ENCODE results near the gene LRRC47.
"Not testable (repeated sequence)": the region's sequence is repeated elsewhere in the genome, so short reads cannot be mapped to it uniquely, and the experiment has no call there.

Gene LRRC47

GRCh38 chr1:3814771-3815561 is 18.7 kb upstream of the LRRC47 start:
- no peak for DNase-seq

- no peak for DNase-seq
These were observed 17.8 kb upstream of the LRRC47 start for GRCh38 chr1:3814065-3814464.

GRCh38 chr1:3811595-3811911 is 15.3 kb upstream of the LRRC47 start:
- DNase-seq = no peak

- not testable (repeated sequence) for DNase-seq
These were observed 14.0 kb upstream of the LRRC47 start for GRCh38 chr1:3810149-3810761.

GRCh38 chr1:3809680-3810079 is 13.4 kb upstream of the LRRC47 start:
- no peak for DNase-seq

- no peak for DNase-seq
These were observed 11.5 kb upstream of the LRRC47 start for GRCh38 chr1:3807769-3808168.

- DNase-seq = no peak
These were observed 8.7 kb upstream of the LRRC47 start for GRCh38 chr1:3805038-3805437.

GRCh38 chr1:3804627-3804944 is 8.3 kb upstream of the LRRC47 start:
- DNase-seq = not testable (repeated sequence)

- no peak for DNase-seq
These were observed 7.8 kb upstream of the LRRC47 start for GRCh38 chr1:3803905-3804626.

GRCh38 chr1:3800795-3801194 is 4.5 kb upstream of the LRRC47 start:
- not testable (repeated sequence) for DNase-seq

- DNase-seq = no peak
These were observed 3.8 kb upstream of the LRRC47 start for GRCh38 chr1:3799976-3800685.

GRCh38 chr1:3795453-3796214 is 664 bp downstream of the LRRC47 start:
- no peak for DNase-seq

GRCh38 chr1:3790952-3791351 is 5.3 kb downstream of the LRRC47 start:
- DNase-seq = no peak

GRCh38 chr1:3790500-3790923 is 5.8 kb downstream of the LRRC47 start:
- DNase-seq = no peak

- no peak for DNase-seq
These were observed 6.6 kb downstream of the LRRC47 start for GRCh38 chr1:3789421-3790300.

- DNase-seq = no peak
These were observed 7.4 kb downstream of the LRRC47 start for GRCh38 chr1:3788756-3789420.

GRCh38 chr1:3787745-3788605 is 8.3 kb downstream of the LRRC47 start:
- DNase-seq = no peak

GRCh38 chr1:3787349-3787715 is 9.0 kb downstream of the LRRC47 start:
- DNase-seq = no peak

GRCh38 chr1:3786468-3787348 is 9.6 kb downstream of the LRRC47 start:
- no peak for DNase-seq
